Measurements from ENCODE around the gene C16orf92.
"Not testable (repeated sequence)": the region's sequence is repeated elsewhere in the genome, so short reads cannot be mapped to it uniquely, and the experiment has no call there.

Gene C16orf92

GRCh38 chr16:30027588-30028437 is 4.8 kb downstream of the C16orf92 start:
- DNase-seq (ENCODE audit: low read depth, low spot score): no peak

GRCh38 chr16:30028438-30029076 is 5.6 kb downstream of the C16orf92 start:
- no peak for DNase-seq (ENCODE audit: low read depth, low spot score)

GRCh38 chr16:30030011-30030685 is 7.2 kb downstream of the C16orf92 start:
- DNase-seq (ENCODE audit: low read depth, low spot score): no peak

DNA sequence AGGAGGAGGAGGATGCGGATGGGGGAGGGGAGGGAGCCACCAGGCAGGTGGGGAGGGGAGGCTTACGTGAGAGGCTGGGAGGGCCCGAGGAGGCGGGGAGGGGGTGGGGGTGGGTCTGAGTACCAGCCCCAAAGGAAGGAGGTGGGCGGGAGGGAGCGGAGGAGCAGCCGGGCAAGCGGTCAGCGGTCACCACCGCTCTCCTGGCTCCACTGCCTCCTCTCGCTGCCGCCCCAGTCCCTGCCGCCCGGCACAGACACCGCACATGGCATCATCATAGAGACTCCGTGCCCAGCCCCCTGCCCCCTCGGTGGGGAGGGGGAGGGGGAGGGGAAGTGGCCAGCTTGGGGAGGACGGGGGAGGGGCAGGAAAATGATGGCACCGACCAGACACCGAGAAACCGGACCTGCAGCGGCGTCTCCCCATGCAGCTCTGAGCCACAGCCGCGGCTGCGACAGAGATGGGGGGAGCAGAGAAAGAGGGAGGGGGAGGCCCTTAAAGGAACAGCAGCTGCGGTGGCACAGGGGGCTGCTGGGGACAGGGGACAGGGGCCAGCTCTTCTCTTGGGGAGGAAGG is 7.9 kb downstream of the C16orf92 start, which contains the start of gene TLCD3B:
TLCD3B (minus strand) TSS at position 431 of the 573 bp plus-strand sequence. CDS start 744 bp downstream, outside the sequence.
- DNase-seq (ENCODE audit: low read depth, low spot score): no peak

DNA sequence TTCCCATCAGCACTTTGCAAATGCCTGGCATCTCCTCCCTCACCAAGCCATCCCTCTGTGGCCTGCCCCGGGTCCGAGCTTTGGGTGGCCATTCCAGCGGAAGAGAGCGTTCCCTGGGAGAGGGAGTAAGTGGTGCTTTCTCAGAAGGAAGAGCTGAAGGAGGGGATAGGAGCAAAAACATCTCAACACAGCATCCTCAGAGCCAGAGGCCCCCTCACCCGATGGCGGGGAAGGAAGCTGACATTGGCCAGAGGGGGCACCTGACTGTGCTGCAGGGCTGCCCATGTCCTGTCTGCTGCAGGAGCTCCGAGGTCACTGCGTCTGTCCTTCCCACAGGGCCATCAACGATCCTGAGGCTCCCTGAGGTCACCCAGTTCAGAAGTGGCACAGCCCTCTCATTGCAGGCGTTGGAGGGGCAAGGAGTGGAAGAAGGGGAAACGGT is 8.5 kb downstream of the C16orf92 start:
- DNase-seq (ENCODE audit: low read depth, low spot score): no peak

GRCh38 chr16:30032083-30032819 is 9.3 kb downstream of the C16orf92 start:
- peak; percentile 39 for DNase-seq (ENCODE audit: low read depth, low spot score)

DNA sequence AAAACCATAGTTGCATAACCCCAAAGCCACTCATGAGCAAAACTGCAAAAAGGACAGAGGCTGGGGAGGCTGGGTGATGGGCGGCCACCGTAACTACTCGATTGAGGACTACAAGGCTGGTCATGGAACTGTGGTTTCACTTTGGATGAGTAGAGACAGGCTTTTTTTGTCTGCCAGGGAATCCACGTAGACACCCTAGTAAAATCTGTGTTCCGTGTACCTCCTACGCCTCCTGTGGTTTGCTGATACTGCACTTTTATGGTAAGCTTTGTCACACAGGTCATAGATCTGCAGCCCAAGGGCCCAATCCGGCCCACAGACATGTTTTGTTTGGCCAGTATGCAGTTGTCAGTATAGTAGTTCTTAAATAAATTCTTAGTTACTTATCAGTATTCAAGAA is 10.3 kb downstream of the C16orf92 start:
- no peak for DNase-seq (ENCODE audit: low read depth, low spot score)

DNA sequence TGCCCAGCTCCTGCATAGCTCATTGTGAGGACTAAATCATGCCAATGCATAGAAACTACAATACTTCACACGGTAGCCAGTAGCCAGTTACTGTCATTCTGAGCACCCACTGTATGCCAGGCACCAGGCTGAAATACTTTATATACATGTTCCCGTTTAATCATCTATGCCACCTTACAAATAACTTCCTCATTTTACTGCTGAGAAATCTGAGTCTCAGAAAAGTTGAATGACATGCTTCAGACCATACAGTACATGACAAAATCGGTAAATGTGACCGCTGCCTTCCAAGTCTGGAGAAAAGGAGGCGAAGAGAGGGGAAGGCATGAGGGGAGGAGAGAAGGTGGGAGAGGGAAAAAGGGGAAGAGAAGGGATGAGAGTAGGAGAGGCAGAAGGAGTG is 17.2 kb downstream of the C16orf92 start:
- DNase-seq (ENCODE audit: low read depth, low spot score): no peak

DNA sequence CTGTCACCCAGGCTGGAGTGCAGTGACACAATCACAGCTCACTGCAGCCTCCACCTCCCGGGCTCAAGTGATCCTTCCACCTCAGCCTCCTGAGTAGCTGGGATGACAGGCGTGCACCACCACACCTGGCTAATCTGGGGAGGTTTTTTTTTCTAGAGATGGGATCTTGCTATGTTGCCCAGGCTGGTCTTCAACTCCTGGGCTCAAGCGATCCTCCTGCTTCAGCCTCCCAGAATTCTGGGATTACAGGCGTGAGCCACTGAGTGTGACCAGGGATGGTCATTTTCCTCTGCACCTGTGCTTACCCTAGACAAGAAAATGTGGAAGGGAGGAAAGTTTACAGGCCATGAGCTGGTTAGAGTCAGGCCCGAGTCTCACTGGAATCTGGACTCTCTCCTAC is 17.7 kb downstream of the C16orf92 start:
- DNase-seq (ENCODE audit: low read depth, low spot score): not testable (repeated sequence)

- DNase-seq (ENCODE audit: low read depth, low spot score): no peak
Measured at GRCh38 chr16:30041841-30042240, 18.8 kb downstream of the C16orf92 start.

GRCh38 chr16:30046178-30046577 is 23.2 kb downstream of the C16orf92 start:
- no peak for DNase-seq (ENCODE audit: low read depth, low spot score)

DNA sequence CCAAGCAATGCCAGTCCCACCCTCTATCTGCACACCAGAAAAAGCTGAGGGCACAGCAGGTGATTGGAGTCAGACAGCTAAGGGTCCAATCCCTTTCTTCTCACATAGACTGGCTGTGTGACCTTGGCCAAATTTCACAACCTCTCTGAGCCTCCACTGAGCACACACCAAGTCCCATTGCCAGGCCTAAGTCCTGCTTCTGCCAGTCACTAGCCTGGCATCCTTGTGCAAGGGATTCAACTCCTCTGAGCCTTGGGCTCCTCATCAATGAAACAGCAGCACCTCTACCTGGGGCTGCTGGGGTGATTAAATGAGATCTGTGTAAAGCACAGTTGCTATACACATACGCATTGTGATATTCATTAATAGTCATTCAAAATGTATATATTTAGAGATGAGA is 23.6 kb downstream of the C16orf92 start:
- no peak for DNase-seq (ENCODE audit: low read depth, low spot score)

- DNase-seq (ENCODE audit: low read depth, low spot score): no peak
Measured at GRCh38 chr16:30049871-30050270, 26.9 kb downstream of the C16orf92 start.

GRCh38 chr16:30051518-30051917 is 28.5 kb downstream of the C16orf92 start:
- DNase-seq (ENCODE audit: low read depth, low spot score): no peak

GRCh38 chr16:30052671-30053372 is 29.8 kb downstream of the C16orf92 start:
- peak; percentile 77 for DNase-seq (ENCODE audit: low read depth, low spot score)

GRCh38 chr16:30053376-30054015 is 30.5 kb downstream of the C16orf92 start:
- DNase-seq (ENCODE audit: low read depth, low spot score): no peak

DNA sequence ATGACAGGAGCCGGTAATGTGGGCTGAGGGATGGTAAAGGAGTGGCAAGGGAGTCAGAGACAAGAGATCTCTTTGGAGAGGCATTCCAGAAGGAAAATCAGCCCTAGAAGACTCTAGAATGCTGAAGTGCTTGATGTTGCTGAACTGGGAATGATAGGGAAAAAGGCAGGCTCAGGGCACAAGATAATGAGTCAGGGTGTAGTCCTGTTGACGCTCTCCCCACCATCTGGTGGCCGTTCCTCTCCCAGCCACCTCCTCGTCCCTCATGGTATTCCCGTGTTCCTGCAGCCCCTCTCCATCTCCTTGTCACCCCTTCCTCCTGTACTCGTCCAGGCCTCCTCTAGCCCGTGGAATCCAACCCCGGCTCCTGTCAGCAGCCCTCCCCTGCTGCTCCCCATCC is 31.5 kb downstream of the C16orf92 start:
- DNase-seq (ENCODE audit: low read depth, low spot score): no peak

DNA sequence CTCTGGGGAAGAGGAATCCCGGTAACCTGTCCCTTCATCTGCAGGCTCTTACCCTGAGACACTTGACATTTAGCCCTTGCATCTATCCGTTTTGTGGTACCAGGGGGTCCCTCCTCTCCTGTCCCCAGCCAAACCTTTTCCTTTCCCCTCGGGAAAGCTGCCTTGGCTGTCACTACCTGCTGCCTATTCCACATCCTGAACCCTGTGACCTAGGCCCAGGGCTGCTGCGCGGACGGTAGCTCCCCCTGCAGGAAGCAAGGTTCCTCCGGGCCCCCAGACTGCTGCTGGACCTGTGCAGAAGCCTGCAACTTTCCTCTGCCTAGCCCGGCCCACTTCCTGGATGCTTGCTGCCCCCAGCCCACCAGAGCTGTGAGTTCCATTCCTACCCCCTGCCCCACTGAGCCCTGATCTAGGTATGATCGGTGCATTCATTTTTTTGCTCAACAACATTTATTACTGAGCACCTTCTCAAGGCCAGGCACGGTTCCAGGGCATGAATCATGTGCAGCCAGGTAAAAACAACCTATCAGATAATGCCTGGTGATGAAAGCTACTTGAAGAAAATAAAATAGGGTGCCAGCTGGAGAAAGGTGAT is 32.1 kb downstream of the C16orf92 start:
- DNase-seq (ENCODE audit: low read depth, low spot score): no peak

GRCh38 chr16:30060346-30060745 is 37.3 kb downstream of the C16orf92 start:
- no peak for DNase-seq (ENCODE audit: low read depth, low spot score)

Data from activated naive CD8-positive, alpha-beta T cell treated with anti-CD3 and anti-CD28 coated beads, Interleukin-2, amount 50 U/mL, for 16 hours (primary cell).